Stimulated activated CD4-positive, alpha-beta T cell treated with anti-CD3 and anti-CD28 coated beads, Interleukin-4, amount 100 ng/mL, for 1 hour (primary cell): Measurements from ENCODE around the gene MRGPRG.

Source experiments
- DNase-seq: peaks from one replicate; pipeline ENCODE4 v3.0.0-alpha.2; 2020

Gene MRGPRG

GRCh38 chr11:3192511-3193372, 25.9 kb downstream of the MRGPRG start:
- DNase-seq = no peak

- DNase-seq = no peak
Observed at GRCh38 chr11:3191586-3192324, 26.9 kb downstream of the MRGPRG start.

GRCh38 chr11:3190600-3190999, 28.0 kb downstream of the MRGPRG start:
- no peak for DNase-seq

GRCh38 chr11:3189886-3190583, 28.6 kb downstream of the MRGPRG start:
- no peak for DNase-seq

GRCh38 chr11:3189196-3189843, 29.3 kb downstream of the MRGPRG start:
- DNase-seq = no peak

- no peak for DNase-seq
Observed at GRCh38 chr11:3188496-3189195, 30.0 kb downstream of the MRGPRG start.

GRCh38 chr11:3186166-3186953, 32.3 kb downstream of the MRGPRG start:
- DNase-seq = no peak

GRCh38 chr11:3184732-3185347, 33.8 kb downstream of the MRGPRG start:
- no peak for DNase-seq

GRCh38 chr11:3183523-3183922, 35.1 kb downstream of the MRGPRG start:
- DNase-seq = no peak

- no peak for DNase-seq
Observed at GRCh38 chr11:3182462-3182852, 36.2 kb downstream of the MRGPRG start.

GRCh38 chr11:3181725-3182461, 36.7 kb downstream of the MRGPRG start:
- DNase-seq = no peak

GRCh38 chr11:3180869-3181268, 37.7 kb downstream of the MRGPRG start:
- no peak for DNase-seq

GRCh38 chr11:3178349-3178748, 40.3 kb downstream of the MRGPRG start:
- no peak for DNase-seq

- no peak for DNase-seq
Observed at GRCh38 chr11:3177931-3178330, 40.7 kb downstream of the MRGPRG start.

- DNase-seq = no peak
Observed at GRCh38 chr11:3176487-3176886, 42.1 kb downstream of the MRGPRG start.

GRCh38 chr11:3175194-3175593, 43.4 kb downstream of the MRGPRG start:
- no peak for DNase-seq

GRCh38 chr11:3174387-3174786, 44.2 kb downstream of the MRGPRG start:
- no peak for DNase-seq

- no peak for DNase-seq
Observed at GRCh38 chr11:3173795-3174194, 44.8 kb downstream of the MRGPRG start.

GRCh38 chr11:3171931-3172560, 46.6 kb downstream of the MRGPRG start:
- DNase-seq = no peak
